ENCODE measurements around the gene ZBTB5.

DNA sequence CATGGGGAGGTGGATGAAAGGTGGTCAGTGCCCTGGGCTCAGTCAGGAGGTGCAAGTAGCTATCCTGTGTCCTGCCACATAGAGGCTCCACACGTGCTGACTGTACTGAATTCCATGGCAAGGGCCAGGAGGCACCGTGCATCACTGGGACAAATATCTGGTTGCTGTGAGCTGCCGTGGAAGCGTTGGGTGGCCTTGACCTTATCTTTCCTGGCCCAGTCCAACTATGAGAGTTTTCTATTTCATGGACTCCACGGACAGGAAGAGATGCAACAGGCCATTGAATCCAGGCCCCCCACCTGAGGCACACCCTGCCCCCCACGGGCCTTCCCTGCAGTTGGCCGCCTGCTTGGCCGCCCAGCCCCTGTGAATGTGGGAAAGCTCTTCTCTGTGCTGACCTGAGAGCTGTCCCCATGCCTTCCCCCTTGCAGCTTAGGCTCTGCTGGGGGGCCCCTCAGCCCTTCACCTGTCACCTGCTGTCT, 41.0 kb downstream of the ZBTB5 start:
- no peak for TF ChIP-seq POLR2AphosphoS5 (IDR thresholded peaks at IDR 0.05; ENCODE audit: borderline replicate concordance, low read depth, low read length)
- no peak for TF ChIP-seq EZH2 (IDR thresholded peaks at IDR 0.05)

All from SK-N-MC (cell line).